Measurements from ENCODE around the gene TBK1. TPM values are rescaled to one million over a fixed set of nuclear protein-coding genes. Genes with fewer than 3 reads are reported as not detected.

TBK1 gene
- total and polyA plus RNA-seq, 2 of the 13 experiments (the other 11 are each of a cell fraction or from before 2014, with no cell fraction given): 10.3 to 25.2 TPM

- in situ Hi-C loops (cut with HindIII; ENCODE audit: extremely low pct_ligation_motif_present, low pct_unique_long_range_greater_than_20kb): no loop called here
- FAIRE-seq (no peak), ATAC-seq (peak; percentile 55), DNase-seq (ENCODE audit: low spot score) (peak; percentile 71)
- BruUV-seq (replicated peaks): no TSS peak
- POLR2A ChIA-PET: interaction anchor here (0.5 to 1.9 kb wide), 9 partner anchors 8 to 561 kb away, joined by 3 to 9 read pairs (median 3); partner anchors contain the start of gene KICS2
- Histone ChIP-seq H2AFZ (ENCODE audit: low read length) (no peak overlapping the region), H3K4me3 (replicated peaks in 1 of 3; ENCODE audit: insufficient read depth in 1 of 3, low read depth in 2 of 3, low read length in 3 of 3) (peak overlapping the region; percentile 78 to 95 (median 85)), H3K27me3 (ENCODE audit: control insufficient read depth in 1 of 2, insufficient read depth in 2 of 2, low read length in 2 of 2) (no peaks in the 10 kb centered on the region; a peak in 1 of 5 replicates), H3K27ac (ENCODE audit: extremely low read length, insufficient read depth, low read length) (peak overlapping the region; percentile 100), H4K20me1 (ENCODE audit: insufficient read depth, low read length) (peaks cover 6% of the 10 kb centered on the region), H3K9ac (ENCODE audit: insufficient read depth, low read depth, low read length) (peak overlapping the region; percentile 100), H3K4me1 (ENCODE audit: insufficient read depth, low read length) (peaks cover 54% of the 10 kb centered on the region), H3K79me2 (ENCODE audit: insufficient read depth, low read length) (peaks cover 41% of the 10 kb centered on the region), H3K4me2 (ENCODE audit: low read depth, low read length) (peak overlapping the region; percentile 80), H3K9me3 (ENCODE audit: low read length) (no peaks in the 10 kb centered on the region), H3K36me3 (replicated peaks in 1 of 2; ENCODE audit: control insufficient read depth in 1 of 2, insufficient read depth in 2 of 2, low read length in 2 of 2) (0 out of 5 replicates have a peak, but pooled peaks cover 0 to under 1% of the 10 kb centered on the region in 2 experiments)
- intact Hi-C loops (cut with micrococcal nuclease; ENCODE audit: unreplicated experiment): loop anchor here (2.0 to 10.0 kb wide), 4 partner anchors 48 to 760 kb away; partner anchors contain the start of genes KICS2, LEMD3 and TBK1
- WGBS (ENCODE audit: low lambda C conversion rate): under 1% methylated on average over 28 of the region's 78 CpGs
- CTCF ChIA-PET (ENCODE audit: low intra/inter-chr PET ratio, low total read pairs): no interaction called here
- 0 out of 2 replicates have a peak, but pooled peaks have one; percentile 33 for TF ChIP-seq HNRNPUL1 (IDR thresholded peaks at IDR 0.05; ENCODE audit: low read depth, low read length)
- TF ChIP-seq CBX5 (CRISPR knock-in tag; IDR thresholded peaks at IDR 0.05; ENCODE audit: borderline replicate concordance): peak; percentile 19
- TF ChIP-seq ZNF572 (CRISPR knock-in tag; IDR thresholded peaks at IDR 0.05): peak; percentile 60; the same call in 1 of the 2 replicates
- no peak for TF ChIP-seq ETS1 (CRISPR knock-in tag; IDR thresholded peaks at IDR 0.05)
- TF ChIP-seq CHD4 (IDR thresholded peaks at IDR 0.05; ENCODE audit: borderline replicate concordance, low read length): no peak
- TF ChIP-seq POGK (CRISPR knock-in tag; conservative IDR thresholded peaks at IDR 0.05): peak; percentile 63; the same call in 1 of the 2 replicates
- peak; percentile 21; the same call in 1 of the 2 replicates for TF ChIP-seq NR1H2 (CRISPR knock-in tag; IDR thresholded peaks at IDR 0.05; ENCODE audit: borderline replicate concordance, low read depth)
- TF ChIP-seq NFE2L2 (IDR thresholded peaks at IDR 0.05; ENCODE audit: low read length): no peak
- TF ChIP-seq ZNF878 (CRISPR knock-in tag; IDR thresholded peaks at IDR 0.05): peak; percentile 81
- peak; percentile 43 for TF ChIP-seq TAF15 (IDR thresholded peaks at IDR 0.05; ENCODE audit: low read depth, low read length, poor library complexity, severe bottlenecking)
- peak; percentile 62 for TF ChIP-seq ZMYM4 (CRISPR knock-in tag; IDR thresholded peaks at IDR 0.05)
- TF ChIP-seq RBM22 (optimal IDR thresholded peaks at IDR 0.05; ENCODE audit: low read length): no peak
- peak; percentile 76 for TF ChIP-seq POLR2G (IDR thresholded peaks at IDR 0.05; ENCODE audit: low read depth, low read length)
- TF ChIP-seq REPIN1 (CRISPR knock-in tag; IDR thresholded peaks at IDR 0.05; ENCODE audit: borderline replicate concordance, low read depth): peak; percentile 57; the same call in 1 of the 2 replicates
- peak; percentile 63 to 100; a peak in 3 of 4 replicates for TF ChIP-seq ATF4 (CRISPR knock-in tag; IDR thresholded peaks at IDR 0.05)
- TF ChIP-seq KDM5A (IDR thresholded peaks at IDR 0.05; ENCODE audit: borderline replicate concordance, low read length): no peak
- peak; percentile 31; the same call in 1 of the 2 replicates for TF ChIP-seq ZNF430 (CRISPR knock-in tag; IDR thresholded peaks at IDR 0.05)
Observed at GRCh38 chr12:64404470-64405256, 47.3 kb upstream of the TBK1 start.
